GM12801 (cell line): ENCODE measurements around the gene PHF3.

Experiments used
- TF ChIP-seq, protein P1 (sequence below): IDR thresholded peaks from one replicate; pipeline ENCODE4 v1.5.1; 2011; ENCODE audit warnings: control low read depth; ENCODE audit not compliant: insufficient read length; ENCODE audit errors: extremely low read depth

PHF3 gene

DNA sequence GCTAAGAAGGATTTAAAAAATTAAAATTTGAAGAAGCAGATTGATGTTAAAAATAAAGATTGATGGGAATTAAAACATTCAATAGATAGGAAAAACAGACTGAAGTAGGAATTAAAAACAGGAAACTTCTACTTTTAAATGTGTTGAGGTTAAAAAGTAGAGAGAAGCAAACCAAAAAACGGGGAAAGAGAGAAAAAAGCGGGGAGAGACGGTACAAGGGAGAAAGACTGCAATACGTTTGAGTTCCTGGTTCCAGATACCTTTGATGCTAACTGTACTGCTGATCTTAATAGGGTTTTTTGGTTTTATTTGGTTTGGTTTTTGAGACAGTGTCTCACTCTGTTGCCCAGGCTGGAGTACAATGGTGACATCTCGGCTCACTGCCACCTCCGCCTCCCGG lies 36.4 kb upstream of the PHF3 start:
- TF ChIP-seq, protein P1, sequence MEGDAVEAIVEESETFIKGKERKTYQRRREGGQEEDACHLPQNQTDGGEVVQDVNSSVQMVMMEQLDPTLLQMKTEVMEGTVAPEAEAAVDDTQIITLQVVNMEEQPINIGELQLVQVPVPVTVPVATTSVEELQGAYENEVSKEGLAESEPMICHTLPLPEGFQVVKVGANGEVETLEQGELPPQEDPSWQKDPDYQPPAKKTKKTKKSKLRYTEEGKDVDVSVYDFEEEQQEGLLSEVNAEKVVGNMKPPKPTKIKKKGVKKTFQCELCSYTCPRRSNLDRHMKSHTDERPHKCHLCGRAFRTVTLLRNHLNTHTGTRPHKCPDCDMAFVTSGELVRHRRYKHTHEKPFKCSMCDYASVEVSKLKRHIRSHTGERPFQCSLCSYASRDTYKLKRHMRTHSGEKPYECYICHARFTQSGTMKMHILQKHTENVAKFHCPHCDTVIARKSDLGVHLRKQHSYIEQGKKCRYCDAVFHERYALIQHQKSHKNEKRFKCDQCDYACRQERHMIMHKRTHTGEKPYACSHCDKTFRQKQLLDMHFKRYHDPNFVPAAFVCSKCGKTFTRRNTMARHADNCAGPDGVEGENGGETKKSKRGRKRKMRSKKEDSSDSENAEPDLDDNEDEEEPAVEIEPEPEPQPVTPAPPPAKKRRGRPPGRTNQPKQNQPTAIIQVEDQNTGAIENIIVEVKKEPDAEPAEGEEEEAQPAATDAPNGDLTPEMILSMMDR: no peak

DNA sequence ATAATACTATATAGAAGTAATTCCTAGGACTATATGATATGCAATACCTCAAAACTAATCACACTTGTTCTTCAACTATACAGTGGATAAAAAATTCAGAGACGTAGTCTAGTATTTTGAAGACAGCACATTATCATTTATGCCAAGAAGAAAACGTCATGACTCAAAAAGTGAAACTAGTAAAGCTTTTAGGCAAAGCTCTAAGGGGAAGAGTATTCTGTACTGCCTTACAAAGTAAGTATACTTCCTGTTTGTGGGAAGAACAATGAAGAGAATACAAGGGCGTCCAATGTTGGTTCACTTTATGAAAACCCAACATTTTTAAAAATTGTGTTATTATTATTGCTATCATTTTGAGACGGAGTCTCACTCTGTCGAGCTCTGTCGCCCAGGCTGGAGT lies 35.5 kb upstream of the PHF3 start:
- TF ChIP-seq, protein P1: no peak

DNA sequence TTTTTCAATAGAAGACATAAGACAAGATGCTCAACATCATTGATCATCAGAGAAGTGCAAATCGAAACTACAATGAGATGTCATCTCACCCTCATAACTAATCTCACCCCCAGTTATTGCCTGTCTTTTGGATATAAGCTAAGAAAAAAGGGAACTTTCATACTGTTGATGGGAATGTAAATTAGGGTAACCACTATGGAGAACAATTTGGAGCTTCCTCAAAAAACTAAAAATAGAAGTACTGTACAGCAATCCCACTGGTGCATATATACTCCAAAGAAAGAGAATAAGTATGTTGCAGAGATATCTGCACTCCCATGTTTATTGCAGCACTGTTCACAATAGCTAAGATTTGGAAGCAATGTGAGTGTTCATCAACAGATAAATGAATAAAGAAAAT lies 26.4 kb upstream of the PHF3 start:
- TF ChIP-seq, protein P1: no peak

DNA sequence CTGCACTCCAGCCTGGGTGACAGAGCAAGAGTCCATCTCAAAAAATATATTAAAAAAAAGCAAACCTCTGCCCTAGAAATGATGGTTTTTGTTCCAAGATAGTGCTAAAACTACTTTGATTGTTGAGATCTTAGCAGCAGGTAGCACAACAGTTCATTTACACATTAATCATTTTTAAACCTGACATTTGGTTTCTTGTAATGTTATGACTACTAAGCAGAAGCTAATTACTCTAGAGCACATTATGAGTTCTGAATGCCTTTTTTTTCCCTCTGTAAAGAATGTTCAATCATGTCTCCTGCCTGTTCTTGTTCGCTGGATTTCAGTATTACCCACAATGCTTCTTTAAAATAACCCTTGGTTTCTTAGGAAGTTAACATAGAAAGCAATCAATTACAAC lies 24.7 kb upstream of the PHF3 start:
- TF ChIP-seq, protein P1: no peak

DNA sequence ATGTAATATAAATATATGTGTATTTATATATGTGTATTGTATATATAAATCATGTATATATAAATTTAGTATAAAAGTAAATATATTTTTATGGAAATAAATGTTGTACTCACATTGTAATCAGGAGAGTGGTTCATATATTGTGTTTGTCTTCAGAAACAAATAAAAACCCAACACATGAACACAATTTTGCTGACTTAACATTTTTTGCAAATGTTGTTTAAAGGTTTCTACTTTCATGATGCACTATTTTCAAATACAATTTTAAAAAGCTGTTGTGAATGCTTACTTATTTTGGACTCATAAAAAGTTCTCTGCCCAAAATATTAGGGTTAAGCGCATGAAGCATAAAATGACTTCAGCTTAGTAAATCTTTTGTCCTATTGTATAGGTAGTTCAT lies 24.0 kb upstream of the PHF3 start:
- TF ChIP-seq, protein P1: no peak

DNA sequence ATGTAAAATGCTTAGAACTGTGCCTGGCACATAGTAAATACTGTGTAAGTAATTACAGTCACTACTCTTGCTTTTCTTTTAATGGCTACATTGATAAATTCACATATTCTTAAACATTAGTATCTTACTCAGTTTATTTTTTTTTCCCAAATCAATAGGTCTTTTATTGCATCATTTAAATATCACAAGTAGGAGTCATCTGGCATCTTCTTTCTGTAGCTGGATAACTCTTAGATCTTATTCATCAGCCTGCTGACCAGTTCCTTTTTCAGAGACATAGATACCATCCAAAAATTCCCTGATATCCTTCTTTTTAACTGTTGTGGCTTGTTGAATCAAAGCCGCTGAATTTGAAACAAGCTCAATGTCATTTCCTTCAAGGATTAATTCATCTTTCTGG lies 20.0 kb upstream of the PHF3 start:
- TF ChIP-seq, protein P1: no peak

DNA sequence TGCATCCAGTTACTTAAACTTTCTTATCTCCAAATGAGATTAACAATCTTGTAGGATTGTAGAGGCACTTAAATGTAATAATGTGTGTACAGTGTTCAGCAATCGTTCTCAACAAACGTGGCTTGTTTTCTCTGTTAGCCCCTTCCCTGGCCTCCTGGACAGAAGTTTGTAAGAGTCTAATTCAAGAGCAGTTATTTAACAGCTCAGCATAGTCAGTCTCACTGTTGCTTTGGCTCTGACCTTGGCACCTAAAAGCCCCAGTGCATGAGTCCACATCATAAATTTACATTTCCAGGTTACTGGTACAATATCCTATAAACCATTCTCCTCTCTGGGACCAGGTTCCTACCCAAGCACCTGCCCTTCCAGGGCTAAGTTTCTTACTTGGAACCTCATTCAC lies 11.5 kb upstream of the PHF3 start:
- TF ChIP-seq, protein P1: no peak

DNA sequence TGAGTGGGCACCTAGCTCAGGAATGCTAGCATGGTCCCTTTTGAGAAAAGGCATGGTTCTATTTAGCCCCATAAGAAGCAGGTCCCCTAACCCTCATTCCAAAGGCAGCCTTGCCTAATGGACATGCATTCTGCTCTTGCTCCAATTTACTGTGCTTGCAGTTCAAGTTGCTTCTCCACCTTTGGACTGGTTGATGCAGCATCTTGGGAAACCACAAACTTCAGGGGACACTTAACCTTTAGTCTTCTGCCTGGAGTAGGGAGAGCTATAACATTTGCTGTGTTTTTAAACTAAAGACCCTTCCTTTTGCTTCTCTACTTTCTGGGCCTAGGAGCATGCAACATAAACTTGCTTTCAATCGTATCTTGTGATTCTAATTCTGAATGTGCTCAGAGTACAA lies 5.1 kb upstream of the PHF3 start:
- TF ChIP-seq, protein P1: no peak
